Middle frontal gyrus (tissue), 1 donor: Measurements from ENCODE around the gene XPR1.
"Not testable (repeated sequence)": the region's sequence is repeated elsewhere in the genome, so short reads cannot be mapped to it uniquely, and the experiment has no call there.

Experiments used
- DNase-seq: peaks from one replicate; pipeline ENCODE4 v3.0.0-alpha.2; 2015; ENCODE audit warnings: low spot score; ENCODE audit errors: extremely low spot score

The XPR1 gene

DNA sequence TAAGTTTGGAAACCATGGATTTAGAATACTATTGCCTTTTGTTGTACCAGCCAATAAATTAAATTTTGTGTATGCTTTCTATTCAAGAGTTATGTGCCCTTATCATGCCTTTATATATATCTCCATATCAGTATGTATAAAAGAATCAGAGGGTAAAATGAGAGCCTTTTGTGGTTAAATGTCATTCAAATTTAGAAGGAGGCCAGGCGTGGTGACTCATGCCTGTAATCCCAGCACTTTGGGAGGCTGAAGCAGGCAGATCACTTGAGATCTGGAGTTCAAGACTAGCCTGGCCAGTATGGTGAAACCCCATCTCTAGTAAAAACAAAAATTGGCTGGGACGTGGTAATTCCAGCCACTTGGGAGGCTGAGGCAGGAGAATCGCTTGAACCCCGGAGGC lies 88.9 kb downstream of the XPR1 start:
- DNase-seq, result no peak

DNA sequence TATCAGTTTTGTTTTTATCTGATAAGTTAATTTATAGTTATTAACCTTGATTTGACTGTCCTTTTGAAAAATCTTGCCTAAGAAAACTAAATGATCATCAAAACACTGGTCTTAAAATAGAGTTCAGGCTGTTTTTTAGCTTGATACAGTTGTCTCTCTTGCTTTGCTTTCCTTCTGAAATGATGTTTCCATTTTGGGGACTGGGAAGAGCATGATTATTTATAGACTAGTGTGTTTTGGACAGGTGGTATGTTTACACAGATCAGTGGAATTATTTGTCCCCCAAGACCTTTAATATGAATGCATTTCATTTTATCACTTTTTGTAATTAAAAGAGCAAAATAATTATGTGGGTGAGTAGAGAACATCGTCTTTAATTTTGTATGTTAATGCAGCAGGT lies 90.8 kb downstream of the XPR1 start:
- DNase-seq, result no peak

DNA sequence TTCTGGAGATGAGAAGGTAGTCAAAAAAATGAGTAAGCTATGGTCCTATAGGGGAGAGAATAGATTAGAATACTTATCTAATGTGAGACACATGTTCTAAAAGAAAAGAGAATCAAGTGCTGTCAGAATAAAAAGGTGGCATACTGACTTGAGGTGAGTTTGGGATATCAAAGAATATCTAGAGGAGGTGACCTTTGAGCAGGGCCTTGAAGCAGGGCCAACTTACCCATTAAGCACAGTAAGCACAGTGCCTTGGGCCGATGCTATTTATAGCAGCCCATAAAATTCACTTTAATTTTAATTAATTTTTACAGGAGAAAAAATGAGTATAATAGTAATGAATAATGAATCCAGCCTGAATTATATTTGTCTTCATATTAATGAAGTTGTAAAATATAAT lies 92.2 kb downstream of the XPR1 start:
- no peak for DNase-seq

DNA sequence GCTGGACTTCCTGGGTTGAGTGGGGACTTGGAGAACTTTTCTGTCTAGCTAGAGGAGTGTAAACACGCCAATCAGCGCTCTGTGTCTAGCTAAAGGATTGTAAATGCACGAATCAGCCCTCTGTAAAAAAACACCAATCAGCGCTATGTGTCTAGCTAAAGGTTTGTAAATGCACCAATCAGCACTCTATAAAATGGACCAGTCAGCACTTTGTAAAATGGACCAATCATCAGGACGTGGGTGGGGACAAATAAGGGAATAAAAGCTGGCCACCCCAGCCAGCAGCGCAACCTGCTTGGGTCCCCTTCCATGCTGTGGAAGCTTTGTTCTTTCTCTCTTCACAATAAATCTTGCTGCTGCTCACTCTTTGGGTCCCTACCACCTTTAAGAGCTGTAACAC lies 94.2 kb downstream of the XPR1 start:
- DNase-seq, result not testable (repeated sequence)

DNA sequence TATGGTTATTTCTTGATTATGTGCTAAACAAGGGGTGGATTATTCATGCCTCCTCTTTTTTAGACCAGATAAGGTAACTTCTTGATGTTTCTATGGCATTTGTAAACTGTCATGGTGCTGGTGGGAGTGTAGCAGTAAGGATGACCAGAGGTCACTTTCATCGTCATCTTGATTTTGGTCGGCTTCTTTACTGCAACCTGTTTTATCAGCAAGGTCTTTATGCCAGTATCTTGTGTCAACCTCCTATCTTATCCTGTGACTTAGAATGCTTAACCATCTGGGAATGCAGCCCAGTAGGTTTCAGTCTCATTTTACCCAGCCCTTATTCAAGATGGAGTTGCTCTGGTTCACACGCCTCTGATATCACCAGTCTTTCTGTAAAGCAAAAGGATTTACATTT lies 95.9 kb downstream of the XPR1 start:
- DNase-seq, result not testable (repeated sequence)

DNA sequence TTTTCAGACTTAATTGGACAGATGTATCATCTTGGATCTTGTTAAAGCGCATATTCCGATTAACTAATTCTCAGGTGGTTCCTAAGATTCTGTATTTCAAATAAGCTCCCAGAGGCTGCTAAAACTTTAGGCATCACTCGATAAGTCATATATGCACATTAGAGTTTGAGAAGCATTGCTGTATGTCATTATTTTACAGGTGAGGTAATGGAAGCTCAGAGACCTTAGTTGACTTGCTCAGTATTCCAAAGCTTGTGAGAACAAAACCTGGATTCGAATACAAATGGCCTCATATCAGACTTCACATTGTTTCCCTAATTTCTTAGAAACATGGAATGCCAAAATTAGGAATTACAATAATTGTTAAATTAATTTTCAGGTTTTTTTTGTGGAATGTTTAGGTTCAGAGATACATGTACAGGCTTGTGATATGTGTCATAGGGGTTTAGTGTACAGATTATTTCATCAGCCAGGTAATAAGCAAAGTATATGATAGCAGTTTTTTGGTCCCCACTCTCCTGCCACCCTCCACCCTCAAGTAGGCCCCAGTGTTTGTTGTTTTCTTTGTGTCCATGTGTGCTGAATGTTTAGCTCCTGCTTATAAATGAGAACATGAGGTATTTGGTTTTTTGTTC lies 96.8 kb downstream of the XPR1 start:
- no peak for DNase-seq

DNA sequence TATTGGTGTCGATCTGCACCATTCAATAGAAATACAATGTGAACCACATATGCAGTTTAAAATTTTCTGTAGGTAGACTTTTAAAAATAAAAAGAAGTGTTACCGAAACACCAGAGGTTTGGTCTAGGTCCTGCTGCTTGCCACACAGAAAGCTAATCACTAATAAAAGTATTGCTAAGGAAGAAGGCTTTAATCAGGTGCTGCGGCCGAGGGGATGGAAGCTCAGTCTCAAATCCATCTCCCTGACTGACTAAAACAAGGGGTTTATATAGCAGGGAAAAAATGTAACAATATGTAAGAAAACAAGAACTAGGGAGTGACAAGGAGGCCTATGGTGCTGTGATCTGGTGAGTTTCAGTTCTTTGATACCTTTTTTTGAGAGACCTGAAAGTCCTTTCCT lies 99.3 kb downstream of the XPR1 start:
- no peak for DNase-seq

DNA sequence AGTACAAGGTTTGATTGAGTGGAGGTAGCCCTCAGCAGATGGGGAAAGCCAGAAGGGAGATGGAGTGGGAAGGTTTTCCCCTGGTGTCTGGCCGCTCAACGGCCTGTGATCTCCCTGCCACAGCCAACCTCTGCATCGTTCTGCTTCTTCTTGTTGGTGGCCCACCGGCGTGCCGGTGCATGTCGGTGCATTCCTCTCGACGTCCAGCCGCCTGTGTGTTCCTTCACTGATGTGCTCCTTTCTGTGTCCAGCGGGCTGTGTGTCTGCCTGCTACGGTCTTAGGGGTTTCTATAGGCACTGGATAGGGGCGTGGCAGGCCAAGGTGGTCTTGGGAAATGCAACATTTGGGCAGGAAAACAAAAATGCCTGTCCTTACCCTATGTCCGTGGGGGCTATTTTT lies 101.0 kb downstream of the XPR1 start:
- DNase-seq, result no peak

DNA sequence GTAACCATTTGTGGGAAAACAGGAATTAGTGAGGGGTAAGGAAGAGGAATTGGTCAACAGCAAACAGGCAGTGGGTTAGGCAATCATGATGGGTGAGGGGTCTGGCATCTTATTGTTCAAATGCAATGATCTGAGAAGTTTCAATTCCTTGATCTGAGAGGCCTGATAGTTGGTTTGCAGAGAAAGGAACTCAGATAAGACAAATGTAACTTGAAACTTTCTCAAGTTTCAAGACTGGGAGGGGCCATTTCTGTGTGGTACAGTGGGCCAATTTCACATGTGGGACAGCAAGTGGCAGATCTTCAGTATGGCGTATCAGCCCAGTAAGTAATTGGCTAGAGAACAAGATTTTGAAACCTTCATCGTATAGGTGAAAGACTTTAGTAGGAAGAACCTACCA lies 102.5 kb downstream of the XPR1 start:
- no peak for DNase-seq

DNA sequence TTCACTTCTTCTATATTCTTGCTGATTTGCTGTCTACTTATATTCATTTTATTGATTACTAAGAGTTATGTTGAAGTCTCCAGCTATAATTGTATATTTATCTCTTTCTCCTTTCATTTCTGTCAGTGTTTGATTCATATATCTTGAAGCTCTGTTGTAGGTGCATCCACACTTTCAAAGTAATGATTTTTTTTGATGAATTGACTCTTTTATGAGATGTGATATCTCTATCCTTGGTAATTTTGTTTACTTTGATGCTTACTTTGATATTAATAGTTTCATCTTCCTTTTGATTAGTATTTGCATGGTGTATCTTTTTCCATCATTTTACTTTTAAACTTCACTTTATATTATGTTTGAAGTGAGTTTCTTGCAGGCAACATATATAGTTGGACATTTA lies 110.8 kb downstream of the XPR1 start:
- DNase-seq, result no peak

DNA sequence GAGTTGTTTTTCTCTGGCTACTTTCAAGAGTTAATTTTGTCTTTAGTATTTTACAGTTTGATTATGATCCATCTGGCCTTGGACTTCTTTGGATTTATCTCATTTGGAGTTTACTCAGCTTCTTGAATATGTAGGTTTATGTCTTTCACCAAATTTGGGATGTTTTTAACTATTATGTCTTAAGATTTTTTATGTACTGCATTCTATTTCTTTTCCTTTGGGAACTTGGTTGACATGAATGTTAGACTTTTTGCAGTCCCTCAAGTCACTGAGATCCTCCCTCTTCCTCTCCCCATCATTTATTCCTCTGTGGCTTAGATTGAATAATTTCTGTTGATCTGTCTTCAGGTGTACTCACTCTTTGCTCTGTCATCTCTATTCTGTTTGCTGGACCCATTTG lies 112.0 kb downstream of the XPR1 start:
- DNase-seq, result no peak

DNA sequence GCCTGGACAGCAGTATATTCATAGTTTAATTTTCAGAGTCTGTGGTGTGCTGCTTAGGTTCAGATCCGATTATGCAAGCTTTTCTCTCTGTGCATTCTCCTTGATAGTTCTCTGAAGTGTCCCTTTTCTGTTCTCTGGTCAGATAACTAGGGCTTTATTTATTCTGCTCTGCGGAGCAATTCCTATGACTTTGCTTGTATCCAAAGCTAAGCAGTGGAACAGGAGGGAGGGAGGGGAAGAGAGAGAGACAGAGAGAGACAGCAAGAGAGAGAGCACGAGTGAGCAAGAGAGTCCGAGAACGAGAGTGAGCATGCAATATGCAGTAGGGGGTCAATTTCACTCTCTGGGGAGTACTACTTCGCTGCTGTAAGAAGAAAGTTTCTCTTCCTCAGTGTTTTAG lies 113.3 kb downstream of the XPR1 start:
- DNase-seq, result no peak

DNA sequence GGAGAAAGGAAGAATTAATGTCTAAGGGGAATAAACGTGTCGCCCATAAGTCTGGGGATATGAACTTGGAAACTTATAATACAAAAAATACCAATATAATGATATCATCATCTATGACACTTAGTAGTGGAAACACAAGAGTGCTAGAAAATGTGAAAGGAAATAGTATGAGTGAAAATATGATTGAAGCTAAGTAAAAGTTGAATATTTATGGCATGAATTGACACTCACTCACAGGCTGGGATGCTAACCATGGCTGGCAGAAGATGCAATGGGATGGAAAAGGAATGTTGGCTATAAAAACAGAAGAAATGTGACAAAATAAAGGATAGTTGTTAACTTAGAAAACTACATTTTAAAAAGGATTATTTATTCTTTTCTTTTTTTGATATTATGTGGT lies 120.1 kb downstream of the XPR1 start:
- DNase-seq, result no peak

DNA sequence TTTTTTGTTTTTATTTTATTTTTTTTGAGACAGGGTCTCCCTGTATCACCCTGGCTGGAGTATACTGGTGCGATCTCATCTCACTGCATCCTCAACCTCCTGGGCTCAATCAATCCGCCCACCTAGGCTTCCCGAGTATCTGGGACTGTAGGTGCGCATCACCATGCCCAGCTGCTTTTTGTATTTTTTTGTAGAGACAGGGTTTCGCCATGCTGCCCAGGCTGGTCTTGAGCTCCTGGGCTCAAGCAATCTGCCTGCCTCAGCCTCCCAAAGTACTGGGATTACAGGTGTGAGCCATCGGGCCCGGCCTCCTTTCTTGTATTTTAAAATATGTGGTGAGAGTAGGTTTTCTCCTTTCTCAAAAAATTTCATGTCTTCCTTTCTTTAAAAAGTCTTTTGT lies 122.6 kb downstream of the XPR1 start:
- DNase-seq, result no peak

DNA sequence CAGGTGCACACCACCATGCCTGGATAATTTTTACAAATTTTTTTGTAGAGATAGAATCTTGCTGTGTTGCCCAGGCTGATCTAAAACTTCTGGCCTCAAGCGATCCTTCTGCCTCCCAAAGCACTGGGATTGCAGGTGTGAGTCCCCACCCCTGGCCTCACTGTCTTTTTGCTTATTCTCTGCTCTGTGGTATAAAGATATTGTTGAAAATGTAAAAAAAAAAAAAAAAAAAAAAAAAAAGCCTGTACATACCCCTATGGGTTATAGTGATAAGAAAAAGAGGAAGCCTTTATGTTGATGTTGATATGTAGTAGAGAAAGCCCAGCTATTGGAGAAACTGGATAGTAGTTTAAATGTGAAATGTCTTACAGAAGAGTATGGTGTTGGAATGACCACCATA lies 125.8 kb downstream of the XPR1 start:
- no peak for DNase-seq

DNA sequence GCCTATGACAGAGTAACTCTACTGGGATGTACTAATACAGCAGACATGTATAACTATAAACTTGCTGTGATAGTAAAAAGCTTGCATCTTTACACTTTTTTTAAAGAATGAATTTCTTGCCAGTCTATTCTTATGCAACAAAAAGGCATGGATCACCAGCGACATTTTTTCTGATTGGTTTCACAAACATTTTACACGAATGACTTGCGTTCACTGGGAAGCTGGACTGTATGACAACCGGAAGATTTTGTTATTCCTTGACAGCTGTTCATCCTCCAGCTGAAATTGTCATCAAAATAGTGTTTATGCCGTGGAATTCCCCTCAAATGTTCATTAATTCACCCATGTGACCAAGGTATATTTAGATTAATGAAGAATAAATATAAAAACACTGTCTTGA lies 131.0 kb downstream of the XPR1 start:
- DNase-seq, result no peak

DNA sequence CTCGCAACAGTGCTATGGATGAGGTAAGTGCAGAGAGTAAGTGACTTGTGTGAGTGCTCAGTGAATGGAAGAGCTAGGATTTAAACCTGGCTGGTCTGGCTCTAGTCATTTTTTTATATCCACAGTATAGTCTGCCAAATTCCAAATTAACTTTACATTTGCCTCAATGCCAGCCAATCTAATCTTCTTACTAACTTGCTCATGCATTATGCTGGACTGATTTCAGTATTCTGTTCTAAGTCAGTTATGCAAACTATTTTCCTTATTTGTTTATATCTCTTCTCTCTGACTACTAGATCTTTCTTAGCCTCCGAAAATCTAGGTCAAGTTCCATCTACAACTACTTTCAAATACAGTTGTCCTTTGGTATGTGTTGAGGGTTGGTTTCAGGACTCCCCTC lies 133.3 kb downstream of the XPR1 start:
- DNase-seq, result no peak

DNA sequence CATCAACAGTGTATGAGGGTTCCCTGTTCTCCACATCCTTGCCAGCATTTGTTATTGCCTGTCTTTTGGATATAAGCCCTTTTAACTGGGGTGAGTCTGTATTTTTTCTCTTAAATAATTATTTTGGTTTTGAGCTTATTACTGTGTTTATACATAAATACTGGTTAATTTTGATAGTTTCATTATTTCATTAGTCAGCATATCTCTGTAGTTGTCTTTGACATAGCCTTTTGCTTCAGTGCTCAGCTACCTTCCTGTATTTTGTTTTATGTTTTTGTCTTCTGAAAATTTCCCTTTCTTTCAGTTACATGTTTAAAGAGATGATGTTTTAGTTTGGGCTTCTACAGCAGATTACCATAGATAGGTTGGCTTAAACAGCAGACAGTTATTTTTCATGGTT lies 138.1 kb downstream of the XPR1 start:
- DNase-seq, result no peak

DNA sequence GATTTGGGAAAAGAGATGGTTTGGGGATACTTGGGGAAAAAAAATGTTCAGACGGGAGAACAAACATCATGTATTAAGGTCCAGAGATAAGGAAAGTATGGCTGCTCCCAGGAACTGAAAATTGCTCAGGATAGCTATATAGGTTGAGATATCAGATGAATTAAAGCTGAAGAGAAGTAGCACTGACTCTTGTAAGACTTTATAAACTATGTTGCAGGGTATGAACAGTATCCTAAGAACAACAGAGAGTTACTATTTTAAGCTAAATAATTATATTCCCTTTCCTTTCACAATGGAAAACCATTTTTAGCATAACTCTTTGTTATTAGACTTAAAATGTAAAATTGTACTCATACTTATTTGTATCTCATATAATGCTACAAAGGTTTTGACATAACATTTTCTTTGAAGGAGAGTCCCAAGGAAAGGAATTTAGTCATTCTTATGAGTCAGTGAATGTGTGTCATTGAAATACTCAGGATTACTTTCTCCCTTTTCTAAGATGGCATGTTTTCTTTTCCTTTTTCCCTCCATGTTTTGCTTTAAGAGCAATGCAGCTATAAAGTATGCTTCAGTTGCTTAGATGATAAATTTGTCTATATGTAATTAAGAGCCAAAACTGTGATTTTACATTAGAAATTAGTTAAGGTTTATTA lies 141.5 kb downstream of the XPR1 start:
- no peak for DNase-seq

DNA sequence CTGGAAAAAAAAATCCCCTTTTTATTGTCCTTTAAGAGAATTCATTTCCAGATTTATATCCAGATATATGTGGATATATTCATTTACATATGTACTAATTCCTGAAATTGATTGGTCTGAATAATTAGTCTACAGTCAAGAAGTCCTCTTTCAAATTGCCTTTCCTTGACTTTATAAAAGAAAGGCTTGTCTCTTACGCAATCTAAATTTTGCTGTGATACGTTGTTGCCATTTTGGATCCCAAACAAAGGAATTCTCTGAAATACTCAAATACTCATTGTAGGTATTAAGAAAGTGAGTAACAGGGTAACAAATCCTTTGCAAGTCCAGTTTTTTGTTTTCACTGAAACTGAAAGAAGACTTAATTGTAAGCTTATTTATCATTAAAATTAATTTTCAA lies 144.0 kb downstream of the XPR1 start:
- no peak for DNase-seq

DNA sequence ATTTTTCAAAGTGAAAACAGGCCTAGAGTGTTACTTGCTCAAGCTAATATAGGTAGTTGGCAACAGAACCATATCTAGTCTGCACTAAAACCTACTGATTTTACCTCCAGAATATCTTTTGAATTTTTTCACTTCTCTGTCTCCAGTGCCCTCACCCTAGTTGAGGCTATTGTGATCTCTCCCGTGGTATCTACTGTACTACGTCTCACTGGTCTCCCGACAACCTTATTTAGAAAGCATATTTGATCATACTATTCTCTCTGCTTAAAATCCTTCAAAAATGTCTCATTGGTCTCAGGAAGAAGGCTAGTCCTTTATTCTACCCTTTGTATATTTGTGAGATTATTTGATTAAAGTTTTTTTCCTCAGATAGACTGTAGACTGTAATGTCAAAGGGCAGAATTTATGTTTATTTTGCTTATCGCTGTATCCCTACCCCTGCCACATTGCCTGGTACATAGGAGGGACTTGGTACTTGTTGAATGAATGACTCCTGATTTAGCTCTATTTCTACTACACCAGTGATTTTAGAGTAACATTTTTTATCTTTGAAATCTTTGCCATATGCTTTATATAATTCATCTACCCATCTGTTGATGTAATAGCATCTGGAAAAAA lies 145.4 kb downstream of the XPR1 start:
- DNase-seq, result peak; percentile 30

DNA sequence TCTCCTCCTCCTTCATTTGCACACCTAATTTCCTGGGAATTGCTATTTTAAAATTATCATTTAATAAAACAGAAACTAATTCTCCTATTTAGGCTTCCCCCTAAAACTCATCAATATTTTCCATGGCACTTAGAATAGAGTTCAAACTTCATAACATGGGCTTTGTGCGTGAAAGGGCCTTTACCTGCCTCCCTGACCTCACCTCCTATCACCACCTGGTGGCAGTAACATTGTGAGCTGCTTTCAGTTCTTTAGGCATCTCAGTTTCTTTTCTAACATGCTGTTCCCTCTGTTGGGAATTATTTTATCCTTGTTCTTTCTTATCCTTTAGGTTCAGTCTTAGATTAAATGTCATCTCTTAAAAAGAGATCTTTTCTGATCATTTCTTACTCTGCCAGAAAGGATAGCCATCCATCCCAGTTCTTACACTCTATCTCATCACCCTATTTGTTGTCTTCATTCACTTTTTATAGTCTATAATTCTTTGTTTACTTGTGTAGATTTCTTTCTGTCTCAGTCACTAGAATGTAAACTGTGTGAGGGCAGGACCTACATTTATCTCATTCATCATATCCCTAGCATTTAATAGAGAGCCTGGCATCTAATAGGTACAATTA lies 147.1 kb downstream of the XPR1 start:
- DNase-seq, result no peak

DNA sequence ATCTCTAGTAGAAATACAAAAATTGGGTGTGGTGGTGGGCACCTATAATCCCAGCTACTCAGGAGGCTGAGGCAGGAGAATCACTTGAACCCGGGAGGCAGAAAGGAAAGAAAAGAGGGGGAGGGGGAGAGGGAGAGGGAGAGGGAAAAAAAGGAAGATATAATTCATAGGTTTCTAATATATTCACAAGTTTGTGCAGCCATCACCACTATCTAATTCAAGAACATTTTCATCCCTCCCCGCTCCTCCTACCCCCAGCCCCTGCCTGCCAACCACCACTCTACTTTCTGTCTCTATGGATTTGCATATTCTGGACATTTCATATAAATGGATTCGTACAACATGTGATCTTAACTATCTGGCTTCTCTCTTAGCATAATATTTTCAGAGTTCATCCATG lies 147.8 kb downstream of the XPR1 start:
- DNase-seq, result no peak
